CD4-positive, alpha-beta T cell treated with Interleukin-15 for 1 hour (primary cell): Measurements from ENCODE around the gene SPATA31D4.

Experiments used
- DNase-seq: peaks from one replicate; pipeline ENCODE4 v3.0.0-alpha.2; 2020

Gene SPATA31D4

DNA sequence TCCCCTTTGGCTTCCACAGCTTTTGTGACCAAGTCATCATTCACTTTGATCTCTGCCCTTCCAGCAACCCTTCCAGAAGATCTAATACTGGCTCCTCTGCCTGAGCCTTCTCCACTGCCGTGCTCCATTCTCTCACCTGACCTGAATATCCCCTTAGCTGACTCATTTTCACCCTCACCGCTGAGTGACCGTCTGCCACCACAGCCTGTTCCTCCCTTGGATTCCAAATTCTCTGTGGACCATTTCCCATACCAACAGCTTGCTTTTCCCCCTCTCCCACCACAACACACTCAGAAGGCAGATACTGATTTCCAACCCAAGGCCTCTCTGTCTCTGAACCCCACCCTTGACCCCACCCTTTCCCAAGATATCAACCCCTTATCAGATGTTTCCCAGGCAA is 39.8 kb downstream of the SPATA31D4 start:
- no peak for DNase-seq

DNA sequence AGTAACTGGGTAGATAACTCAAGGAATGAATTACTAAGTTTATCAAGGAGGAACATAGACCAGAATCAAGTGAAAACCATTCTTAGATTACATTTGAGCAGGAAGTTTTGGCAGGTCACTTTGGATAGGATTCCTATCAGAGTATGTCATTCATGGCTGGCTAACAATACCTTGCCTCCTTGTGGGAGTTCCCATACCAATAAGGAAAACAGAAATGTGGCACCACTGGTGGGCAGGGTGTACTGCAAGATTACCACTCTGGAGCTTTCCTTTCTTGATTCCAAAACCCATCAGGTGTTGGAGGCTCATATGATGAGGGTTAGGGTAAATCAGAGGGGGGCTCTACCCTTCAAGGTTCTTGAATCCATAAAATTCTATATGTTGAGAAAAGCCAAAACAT is 41.7 kb downstream of the SPATA31D4 start:
- DNase-seq = no peak

DNA sequence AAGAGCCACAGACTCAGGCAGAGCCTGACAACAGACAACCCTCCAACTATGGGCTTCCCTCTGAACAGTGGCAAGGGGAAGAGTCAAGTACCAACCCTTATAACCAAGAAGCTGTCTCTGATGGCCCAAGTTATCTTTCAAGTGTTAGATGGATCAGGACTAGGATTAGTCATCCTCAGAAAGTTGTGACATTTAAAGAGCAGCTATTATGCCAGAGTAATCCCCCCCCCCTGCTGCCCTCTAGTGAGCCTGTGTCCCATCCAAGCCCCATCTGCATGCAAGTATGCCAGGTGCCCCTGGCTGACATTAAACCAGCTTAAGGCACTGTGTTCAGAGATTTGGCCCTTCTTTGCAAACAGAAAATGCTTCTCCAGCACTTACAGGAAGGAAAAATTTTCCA is 43.5 kb downstream of the SPATA31D4 start:
- no peak for DNase-seq

DNA sequence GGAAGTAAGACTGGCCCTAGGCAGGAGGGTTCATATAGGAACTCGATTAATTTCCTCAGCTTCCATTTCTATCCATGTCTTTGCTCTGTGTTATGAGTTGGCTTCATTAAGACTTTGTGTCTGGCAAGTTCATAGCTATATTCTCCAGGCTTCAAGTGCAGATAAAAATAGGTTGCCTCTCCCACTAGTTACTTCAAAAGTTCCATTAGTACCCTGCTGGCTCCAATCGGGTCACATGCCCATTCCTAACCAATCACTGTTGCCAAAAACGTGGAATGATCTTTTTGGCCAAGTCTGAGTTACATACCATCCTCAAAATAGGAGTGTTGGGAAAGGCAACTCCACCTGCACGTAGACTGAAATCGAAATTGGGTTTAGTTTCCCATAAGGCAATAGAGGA is 46.5 kb downstream of the SPATA31D4 start:
- DNase-seq = no peak

DNA sequence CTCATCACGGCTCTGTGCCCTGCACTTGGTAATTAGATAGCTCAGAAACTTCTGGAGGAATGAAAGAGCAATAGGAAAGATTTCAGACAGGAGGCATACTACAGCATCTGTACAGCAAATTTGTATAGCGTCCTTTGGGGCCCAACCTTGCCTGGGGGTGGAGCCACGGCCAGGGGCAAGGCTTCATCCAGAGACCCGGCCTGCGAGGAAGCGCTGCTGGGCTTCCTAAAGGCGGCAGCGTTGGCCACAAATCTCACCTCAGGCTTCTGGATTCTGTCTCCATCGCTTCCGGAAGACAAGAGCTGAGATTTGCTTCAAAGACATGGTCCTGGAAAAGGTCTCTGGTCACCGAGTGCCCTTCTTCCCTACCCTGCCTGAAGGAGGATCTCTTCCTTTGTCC is 48.1 kb downstream of the SPATA31D4 start:
- DNase-seq = no peak

DNA sequence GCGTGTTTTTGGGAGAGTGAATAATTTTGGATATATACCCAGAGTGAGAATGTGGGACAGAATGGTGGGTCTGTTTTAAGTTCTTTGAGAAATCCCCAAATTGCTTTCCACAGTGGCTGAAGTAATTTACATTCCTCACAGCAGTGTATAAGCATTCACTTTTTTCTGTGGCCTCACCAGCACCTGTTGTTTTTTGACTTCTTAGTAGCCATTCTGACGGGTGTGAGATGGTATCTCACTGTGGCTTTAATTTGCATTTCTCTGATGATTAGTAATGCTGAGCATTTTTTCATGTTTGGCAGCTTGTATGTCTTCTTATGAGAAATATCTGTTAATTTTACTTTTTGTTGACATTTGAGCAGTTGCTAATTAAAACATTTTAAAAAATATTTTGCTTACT is 51.0 kb downstream of the SPATA31D4 start:
- DNase-seq = no peak

DNA sequence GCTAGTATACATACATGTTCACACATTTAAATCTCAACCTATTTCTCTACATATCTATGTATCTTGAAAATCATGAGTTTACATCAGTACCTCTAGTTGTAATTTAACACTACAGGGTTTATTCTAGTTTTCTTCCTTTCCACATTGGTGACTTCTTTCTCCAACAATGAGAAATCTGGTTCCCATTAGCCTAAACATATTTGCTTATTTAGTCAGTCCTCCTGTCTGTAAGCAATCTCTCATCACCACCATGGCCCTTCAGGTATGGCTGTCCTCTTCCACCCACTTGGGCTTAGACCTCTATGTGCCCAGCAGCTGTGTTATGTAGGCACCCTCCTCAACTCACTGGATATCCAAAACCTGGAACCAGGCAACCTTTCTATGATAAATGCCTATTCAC is 52.3 kb downstream of the SPATA31D4 start:
- DNase-seq = no peak

DNA sequence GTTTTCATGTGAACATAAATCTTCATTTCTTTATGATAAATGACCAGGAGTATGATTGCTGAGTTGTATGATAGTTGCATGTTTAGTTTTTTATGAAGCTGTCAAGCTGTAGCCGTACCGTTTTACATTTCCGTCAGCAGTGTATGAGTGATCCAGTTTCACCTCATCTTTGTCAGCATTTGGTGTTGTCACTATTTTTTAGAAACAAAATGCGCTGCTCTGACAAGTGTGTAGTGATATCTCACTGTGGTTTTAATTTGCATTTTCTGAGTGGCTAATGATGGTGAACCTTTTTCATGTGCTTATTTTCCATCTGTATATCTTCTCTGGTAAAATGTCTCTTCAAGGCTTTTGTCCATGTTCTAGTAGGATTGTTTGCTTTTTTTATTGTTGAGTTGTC is 53.7 kb downstream of the SPATA31D4 start:
- no peak for DNase-seq
